HG02938 (cell line): ENCODE data around the gene OR6B2.

Source experiments
- ATAC-seq: cut with Tn5 transposase; IDR thresholded peaks from one replicate; pipeline ENCODE4 v1.9.1; 2021; ENCODE audit warnings: mild to moderate bottlenecking, moderate library complexity; ENCODE audit not compliant: unreplicated experiment

The OR6B2 gene

DNA sequence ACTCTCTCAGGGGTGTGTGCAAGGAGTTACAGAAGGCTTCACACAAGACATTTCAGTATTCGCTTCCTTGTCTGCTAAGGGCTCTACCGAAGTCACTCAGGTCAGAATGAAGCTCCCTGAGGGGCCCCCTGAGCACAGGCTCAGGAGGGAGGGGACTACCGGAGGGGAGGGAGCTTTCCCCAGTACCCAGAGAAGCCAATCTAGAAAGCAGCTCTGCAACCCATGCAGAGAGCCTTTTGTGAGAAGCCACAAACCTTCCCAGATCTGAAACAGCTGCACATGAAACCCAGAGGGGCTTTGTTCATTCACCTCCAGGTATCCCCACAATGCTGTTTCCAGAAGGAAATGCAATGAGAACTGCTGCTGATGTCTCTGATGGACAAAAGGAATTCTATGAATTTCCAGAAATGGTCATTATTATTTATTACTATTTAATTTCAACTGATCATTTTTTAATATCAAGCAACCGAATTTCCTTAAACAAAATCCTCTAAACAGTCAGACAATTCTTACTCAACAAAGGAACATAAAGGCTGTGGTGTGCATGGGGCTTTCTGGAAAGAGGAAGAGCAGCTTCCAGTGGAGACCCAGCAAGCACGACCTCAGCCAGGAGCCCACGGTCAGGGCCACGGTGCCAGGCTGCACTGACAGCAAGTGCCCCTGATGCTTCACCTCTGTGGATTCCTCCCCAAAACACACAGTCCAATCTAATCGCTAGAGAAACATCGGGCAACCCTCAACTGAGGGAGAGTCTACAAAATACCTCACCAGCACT lies 47.0 kb downstream of the OR6B2 start:
- ATAC-seq: no peak
